ENCODE data around the gene AGAP9. TPM values are rescaled to one million over a fixed set of nuclear protein-coding genes. Genes with fewer than 3 reads are reported as not detected.

AGAP9 gene
- total and polyA plus RNA-seq, 2 of the 8 experiments (the other 6 are each of a cell fraction or from before 2014, with no cell fraction given) = 7.2 to 9.3 TPM

- no peak for TF ChIP-seq TAF1 (IDR thresholded peaks at IDR 0.05; ENCODE audit: low read depth, low read length)
- no peak for TF ChIP-seq RAD21 (IDR thresholded peaks at IDR 0.05 in 1 of 2, conservative IDR thresholded peaks at IDR 0.05 in 1 of 2; ENCODE audit: low read depth in 2 of 2, low read length in 2 of 2)
- TF ChIP-seq FOSL1 (IDR thresholded peaks at IDR 0.05; ENCODE audit: insufficient read depth, low read depth, low read length) = no peak
These were observed 70.8 kb downstream of the AGAP9 start (continued) for GRCh38 chr10:47452495-47453140.
